PC-3 (cell line): ENCODE data around the gene ADH7.

Source experiments
- CTCF ChIP-seq: fragments of 300-600 bp; sonication (generic); conservative IDR thresholded peaks from 2 replicates; pipeline ENCODE4 v1.5.1; 2017; ENCODE audit warnings: antibody characterized with exemption, low read depth, mild to moderate bottlenecking, low read length
- EZH2 ChIP-seq: fragments of 300-600 bp; sonication (generic); IDR thresholded peaks from one replicate; pipeline ENCODE4 v1.6.1; 2017; ENCODE audit warnings: antibody characterized with exemption, mild to moderate bottlenecking, low read length; ENCODE audit not compliant: unreplicated experiment
- EZH2phosphoT487 ChIP-seq: fragments of 300-600 bp; sonication (generic); IDR thresholded peaks from 2 replicates; pipeline ENCODE4 v1.6.1; 2018; ENCODE audit warnings: mild to moderate bottlenecking, antibody characterized with exemption, low read length, borderline replicate concordance

DNA sequence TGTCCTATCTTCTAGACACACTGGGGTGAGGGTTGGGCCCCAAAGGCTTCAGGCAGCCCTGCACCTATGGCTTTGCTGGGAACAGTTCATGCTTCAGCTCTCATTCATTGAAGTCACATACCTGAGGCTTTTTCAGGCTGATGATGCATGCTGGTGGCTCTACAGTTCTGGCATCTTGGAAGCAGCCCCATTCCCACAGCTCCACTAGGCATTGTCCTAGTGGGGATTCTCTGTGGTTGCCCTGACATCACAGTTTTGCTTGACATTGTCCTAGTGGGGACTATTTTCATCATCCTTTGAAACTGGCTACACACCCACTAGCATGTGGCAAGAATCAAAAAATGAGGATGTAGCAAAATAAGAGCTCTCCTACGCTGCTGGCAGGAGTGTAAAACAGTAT is 38.0 kb upstream of the ADH7 start:
- TF ChIP-seq CTCF (no peak), EZH2phosphoT487 (no peak), EZH2 (no peak)
